ENCODE measurements around the gene EDN1.
"Not testable (repeated sequence)": the region's sequence is repeated elsewhere in the genome, so short reads cannot be mapped to it uniquely, and the experiment has no call there.

Gene EDN1

GRCh38 chr6:12295558-12296254 is 5.5 kb downstream of the EDN1 start:
- no peak for DNase-seq

GRCh38 chr6:12296255-12296573 is 6.1 kb downstream of the EDN1 start:
- DNase-seq: no peak

DNA sequence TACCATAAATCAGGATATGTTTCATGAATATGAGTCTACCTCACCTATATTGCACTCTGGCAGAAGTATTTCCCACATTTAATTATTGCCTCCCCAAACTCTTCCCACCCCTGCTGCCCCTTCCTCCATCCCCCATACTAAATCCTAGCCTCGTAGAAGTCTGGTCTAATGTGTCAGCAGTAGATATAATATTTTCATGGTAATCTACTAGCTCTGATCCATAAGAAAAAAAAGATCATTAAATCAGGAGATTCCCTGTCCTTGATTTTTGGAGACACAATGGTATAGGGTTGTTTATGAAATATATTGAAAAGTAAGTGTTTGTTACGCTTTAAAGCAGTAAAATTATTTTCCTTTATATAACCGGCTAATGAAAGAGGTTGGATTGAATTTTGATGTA is 6.4 kb downstream of the EDN1 start:
- DNase-seq: no peak

- no peak for DNase-seq
Observed at GRCh38 chr6:12297363-12298016, 7.3 kb downstream of the EDN1 start.

DNA sequence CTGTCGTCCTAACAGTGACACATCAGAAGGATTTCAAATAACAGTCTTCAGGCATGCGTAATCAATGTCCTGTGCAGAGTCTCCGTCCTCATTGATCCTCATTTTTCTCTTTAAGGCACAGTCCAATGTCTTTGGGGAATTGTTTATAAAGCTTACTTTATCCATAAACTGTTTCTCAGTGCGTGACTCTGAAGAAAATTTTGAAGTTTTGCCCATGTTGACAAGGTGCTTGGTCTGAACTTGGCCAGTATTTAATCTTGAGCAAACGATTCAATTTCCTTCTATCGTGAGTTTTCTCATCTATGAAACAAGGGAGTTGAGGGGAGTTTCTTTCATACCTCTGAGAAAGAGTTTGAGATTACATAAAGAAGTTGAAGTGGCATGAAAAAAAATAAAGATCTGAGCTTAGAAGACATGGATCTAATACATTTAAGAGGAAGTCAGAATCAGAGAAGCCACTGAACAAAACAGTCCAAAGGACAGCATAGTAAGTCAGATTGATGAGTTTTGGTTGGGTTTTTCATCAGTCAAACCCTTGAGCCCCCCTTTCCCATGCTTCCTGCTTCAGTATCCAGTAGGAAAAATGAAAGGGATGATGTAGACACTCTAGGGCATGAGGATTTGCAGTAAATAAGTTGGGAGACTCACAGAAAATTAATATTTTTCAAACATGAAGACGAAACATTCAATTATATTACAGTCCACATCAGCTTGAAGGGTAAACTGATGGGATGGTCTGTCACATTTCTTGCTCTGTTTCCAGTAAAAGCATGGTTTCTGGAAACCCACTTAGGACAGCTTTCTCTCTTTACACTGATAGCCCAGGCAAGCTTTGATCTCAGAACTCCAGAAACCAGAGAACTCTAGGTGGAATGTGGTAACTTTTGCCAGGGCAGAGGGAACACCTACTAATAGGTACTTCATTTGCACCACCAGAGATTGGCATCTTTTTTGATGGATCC is 8.1 kb downstream of the EDN1 start:
- no peak for DNase-seq

DNA sequence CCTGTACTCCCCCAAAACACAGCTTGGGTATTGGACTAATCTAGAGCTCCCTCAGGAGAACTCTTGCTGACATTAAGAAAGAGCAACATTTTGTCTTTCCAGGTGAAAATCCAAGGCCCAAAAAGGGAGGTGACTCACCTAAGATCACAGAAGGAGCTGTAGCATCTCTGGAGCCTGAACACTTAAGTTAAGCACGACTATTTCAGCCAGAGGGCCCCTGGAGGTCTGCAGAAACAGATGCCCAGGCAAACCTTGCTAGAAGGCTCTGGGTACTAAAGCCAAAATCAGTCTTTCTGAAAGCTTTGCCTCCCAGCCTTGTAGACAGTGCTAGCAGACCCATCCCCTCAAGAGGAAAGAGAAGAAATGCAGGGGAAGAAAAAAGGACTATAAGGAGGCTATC is 8.8 kb downstream of the EDN1 start:
- DNase-seq: no peak

GRCh38 chr6:12301018-12301417 is 10.9 kb downstream of the EDN1 start:
- DNase-seq: no peak

DNA sequence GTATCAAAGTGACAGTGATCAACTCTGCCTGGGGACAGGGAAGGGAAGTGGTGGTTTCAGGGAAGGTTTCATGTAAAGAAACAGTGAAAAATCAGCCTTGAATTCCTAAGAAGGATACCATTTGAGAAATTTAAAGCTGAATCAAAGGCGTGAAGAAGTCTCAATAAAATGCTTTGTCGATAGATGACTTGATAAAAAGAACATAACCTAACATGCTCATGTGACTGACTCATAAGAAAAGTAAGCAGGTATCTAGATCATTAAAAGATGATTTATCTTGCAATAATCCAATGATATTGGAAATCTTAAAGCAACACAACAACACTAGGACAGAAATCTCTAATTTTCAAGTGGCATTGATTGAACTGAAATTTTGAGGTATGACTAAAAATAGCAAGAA is 14.3 kb downstream of the EDN1 start:
- DNase-seq: no peak

DNA sequence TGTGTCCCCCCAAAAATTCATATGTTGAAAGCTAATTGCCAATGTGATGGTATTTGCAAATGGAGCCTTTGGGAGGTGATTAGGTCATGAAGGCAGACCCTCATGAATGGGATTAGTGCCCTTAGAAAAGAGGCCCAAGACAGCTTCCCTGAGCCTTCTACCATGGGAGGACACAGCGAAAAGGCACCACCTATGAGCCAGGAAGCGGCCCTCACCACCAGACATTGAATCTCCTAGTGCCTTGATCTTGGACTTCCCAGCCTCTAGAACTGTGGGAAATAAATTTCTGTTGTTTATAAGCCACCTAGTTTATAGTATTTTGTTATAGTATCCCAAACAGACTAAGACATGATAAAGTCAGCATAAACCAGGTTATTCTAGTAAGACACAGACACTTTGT is 18.9 kb downstream of the EDN1 start:
- no peak for DNase-seq

DNA sequence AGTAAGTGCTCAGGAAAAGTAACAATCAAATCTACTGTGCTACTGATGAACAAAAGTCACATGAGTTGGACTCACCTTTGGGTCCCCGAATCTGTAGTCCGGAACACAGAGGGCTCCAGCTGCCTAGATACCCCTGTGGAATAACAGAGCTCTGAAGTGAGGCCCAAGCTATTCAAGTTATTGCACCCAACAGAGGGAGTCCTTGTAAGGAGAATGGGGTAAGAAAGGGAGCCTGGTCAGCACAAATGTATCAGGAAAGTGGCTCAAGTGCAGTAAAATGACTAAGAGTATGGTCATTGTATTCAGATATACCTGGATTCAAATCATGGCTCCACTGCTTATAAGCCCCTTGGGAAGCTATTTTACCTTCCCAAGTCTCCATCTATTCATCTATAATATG is 20.9 kb downstream of the EDN1 start:
- no peak for DNase-seq

GRCh38 chr6:12312736-12313135 is 22.6 kb downstream of the EDN1 start:
- DNase-seq: no peak

- DNase-seq: no peak
Observed at GRCh38 chr6:12313306-12313991, 23.3 kb downstream of the EDN1 start.

DNA sequence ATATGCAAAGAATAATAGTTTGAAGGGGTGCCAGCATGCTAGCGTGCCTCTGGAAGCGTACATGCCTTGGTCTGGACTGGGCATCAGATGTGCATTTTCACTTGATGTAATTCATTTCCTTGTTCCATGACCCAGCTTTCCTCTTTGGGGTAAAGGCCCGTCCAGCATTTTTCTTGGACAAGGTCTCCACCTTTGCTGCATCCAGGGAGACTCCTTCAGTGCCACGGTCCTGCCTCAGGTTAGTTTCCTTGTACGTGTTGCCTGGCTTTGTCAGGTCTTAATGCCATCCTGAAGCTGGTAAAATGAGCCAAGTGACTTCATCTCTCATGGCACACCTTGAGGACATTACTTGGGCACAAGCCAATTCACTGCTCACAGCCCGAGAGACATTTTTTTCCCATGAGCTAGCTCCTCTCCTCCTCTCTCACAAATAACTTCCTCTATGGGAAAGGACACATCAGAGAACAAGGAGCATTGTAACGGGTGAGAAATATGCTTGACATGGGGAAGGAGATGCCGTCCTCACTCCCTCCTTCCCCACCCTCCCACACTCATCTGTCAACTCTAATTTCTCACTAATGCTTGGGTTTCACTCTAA is 23.9 kb downstream of the EDN1 start:
- DNase-seq: no peak

DNA sequence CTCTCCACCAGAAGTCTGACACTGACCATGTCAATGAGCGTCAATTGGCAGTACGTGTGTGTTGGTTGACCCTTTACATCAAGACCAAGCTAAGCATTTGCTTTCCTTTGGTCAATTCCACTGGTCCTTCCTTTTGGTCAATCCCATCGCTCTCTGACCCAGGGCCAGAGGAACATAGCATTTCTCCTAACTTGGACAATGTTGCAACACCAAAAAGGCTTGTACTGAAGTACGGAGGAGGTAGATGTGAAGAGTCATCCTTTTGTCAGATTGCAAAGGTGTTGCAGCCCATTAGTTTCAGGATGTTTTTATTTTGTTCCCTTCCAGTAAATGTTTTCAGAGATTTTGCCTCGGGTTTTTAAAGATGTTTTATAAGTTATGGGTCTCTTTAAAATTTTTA is 24.6 kb downstream of the EDN1 start:
- DNase-seq: no peak

DNA sequence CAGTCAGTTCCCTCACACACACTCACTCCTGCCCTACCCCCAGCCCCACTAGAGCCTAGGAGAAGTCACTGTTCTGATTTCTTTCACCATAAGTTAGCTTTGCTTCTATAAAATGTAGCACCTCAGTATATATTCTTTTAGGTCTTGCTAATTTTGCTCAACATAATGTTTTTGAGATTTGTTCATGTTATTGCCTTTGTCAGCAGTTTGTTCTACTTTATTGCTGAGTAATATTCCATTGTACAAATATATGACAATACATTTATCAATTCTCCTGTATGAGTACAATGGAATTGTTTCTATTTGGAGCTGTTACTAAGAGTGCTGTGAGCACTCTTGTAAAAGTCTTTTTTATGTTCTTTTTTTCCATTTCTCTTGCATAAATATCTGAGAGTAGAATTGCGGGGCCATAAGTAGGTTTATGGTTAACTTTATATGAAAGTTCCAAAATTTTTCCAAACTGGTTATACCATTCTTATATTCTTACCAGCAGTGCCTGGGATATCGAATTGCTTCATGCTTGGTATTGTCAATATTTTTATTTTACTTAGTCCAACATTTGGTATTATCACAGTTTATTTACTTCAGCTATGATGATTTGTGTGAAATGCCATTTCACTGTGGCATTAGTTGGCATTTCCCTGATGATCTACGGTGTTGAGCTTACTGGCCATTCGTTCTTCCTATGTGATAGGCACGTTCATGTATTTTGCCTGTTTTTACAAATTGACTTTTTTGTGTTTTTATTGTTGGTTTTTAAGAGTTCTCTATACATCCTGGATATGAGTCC is 25.3 kb downstream of the EDN1 start:
- DNase-seq: no peak

- DNase-seq: no peak
Observed at GRCh38 chr6:12318749-12319148, 28.6 kb downstream of the EDN1 start.

DNA sequence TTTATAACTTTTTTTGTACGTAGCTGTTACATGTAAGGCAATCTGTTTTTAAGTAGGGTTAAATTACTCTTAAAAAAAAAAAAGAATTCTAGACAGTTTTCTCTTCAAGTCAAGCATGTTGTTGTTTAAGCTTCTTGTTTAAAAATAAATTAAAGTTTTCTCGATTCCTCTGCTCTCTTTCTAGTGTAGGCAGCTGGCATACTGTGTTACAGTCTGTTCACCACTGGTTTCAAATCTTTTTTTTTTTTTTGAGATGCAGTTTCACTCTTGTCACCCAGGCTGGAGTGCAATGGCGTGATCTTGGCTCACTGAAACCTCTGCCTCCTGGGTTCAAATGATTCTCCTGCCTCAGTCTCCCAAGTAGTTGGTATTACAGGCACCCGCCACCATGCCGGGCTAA is 29.9 kb downstream of the EDN1 start:
- DNase-seq: not testable (repeated sequence)

- no peak for DNase-seq
Observed at GRCh38 chr6:12324099-12324498, 33.9 kb downstream of the EDN1 start.

- no peak for DNase-seq
Observed at GRCh38 chr6:12324748-12325147, 34.6 kb downstream of the EDN1 start.

DNA sequence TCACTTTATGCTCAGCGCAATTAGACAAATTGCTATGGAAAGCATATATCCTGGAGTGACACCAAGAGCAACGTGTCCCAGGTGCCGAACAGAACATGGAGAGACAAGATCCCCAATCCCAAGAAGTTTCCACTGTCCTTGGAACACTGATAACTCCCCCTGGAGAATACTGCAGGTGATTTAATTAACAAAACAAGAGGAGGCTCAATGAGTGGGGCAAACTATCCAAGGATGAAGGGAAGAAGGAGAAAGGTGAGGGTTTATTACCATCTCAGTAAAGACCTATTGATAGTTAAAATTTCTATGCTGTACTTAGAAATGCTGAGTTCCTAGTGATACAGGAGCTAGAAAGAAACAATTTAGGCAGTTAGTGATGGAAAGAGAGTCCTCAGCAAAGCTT is 35.7 kb downstream of the EDN1 start:
- DNase-seq: no peak

GRCh38 chr6:12327391-12327790 is 37.2 kb downstream of the EDN1 start:
- no peak for DNase-seq

- DNase-seq: no peak
Observed at GRCh38 chr6:12327988-12328387, 37.8 kb downstream of the EDN1 start.

Data from NCI-H187 (cell line).